ENCODE measurements around the gene C1D.
"Not testable (repeated sequence)": the region's sequence is repeated elsewhere in the genome, so short reads cannot be mapped to it uniquely, and the experiment has no call there.

C1D gene

DNA sequence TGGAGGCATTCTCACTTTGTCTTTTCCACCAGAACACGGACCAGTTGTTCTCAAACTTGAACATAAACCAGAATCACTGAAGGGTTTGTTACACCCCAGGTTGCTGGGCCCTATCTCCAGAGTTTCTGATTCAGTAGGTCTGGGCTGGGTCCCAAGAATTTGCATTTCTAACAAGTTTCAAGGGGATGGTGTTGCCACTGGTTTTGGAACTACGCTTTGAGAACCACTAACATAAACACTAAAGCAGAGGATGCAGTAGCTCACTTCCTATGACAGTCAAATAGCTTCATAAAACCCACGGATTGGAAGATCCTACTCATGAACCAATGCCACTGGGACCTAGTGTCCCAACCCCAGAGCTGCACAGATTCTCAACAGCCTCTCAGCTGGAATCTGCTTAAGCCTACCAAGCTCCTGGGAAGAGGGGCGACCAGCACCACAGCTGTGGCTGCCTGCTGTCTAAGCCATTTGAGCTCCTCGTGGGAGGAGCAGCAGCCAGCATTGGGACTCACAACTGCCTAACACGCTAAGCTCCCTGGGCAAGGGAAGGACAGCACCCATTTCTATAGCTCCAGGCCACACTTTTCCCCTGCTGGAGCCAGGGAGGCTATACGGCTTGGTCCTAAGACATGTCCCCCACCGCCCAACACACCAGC, 62.5 kb downstream of the C1D start:
- H3K27me3 Mint-ChIP-seq (ENCODE audit: low read depth) = peaks cover 5% of the 10 kb centered on the region

DNA sequence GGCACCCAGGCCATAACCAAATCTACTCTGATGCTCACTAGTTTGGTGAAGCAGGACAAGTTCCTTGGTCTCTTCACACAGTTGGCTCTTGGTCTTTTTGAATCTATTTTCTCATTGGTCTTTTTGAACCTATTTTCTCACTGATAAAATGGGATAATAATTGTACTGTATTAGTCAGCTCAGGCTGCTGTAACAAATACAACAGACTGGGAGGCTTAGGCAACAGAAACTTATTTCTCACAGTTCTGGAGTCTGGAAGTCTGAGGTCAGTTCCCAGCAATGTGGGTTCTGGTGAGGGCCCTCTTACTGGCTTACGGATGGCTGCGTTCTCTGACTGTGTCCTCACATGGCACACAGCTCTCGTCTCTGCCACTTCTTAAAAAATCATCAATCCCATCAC, 63.5 kb downstream of the C1D start:
- no peaks in the 10 kb centered on the region for H3K4me1 Mint-ChIP-seq (ENCODE audit: low read depth)
- no peak for DNase-seq (ENCODE audit: low spot score)
- H3K27me3 Mint-ChIP-seq (ENCODE audit: low read depth) = peaks cover 5% of the 10 kb centered on the region
- no peak overlapping the region for H3K4me3 Mint-ChIP-seq
- H3K9me3 Mint-ChIP-seq = no peaks in the 10 kb centered on the region
- no peak overlapping the region for H3K27ac Mint-ChIP-seq
- H3K36me3 Mint-ChIP-seq (ENCODE audit: low read depth) = no peaks in the 10 kb centered on the region

More for the DNA sequence above, 62.5 kb downstream of the C1D start:
- no peak for DNase-seq (ENCODE audit: low spot score)
- no peaks in the 10 kb centered on the region for H3K36me3 Mint-ChIP-seq (ENCODE audit: low read depth)
- H3K4me3 Mint-ChIP-seq = no peak overlapping the region
- H3K9me3 Mint-ChIP-seq = no peaks in the 10 kb centered on the region
- no peak overlapping the region for H3K27ac Mint-ChIP-seq
- no peaks in the 10 kb centered on the region for H3K4me1 Mint-ChIP-seq (ENCODE audit: low read depth)

DNA sequence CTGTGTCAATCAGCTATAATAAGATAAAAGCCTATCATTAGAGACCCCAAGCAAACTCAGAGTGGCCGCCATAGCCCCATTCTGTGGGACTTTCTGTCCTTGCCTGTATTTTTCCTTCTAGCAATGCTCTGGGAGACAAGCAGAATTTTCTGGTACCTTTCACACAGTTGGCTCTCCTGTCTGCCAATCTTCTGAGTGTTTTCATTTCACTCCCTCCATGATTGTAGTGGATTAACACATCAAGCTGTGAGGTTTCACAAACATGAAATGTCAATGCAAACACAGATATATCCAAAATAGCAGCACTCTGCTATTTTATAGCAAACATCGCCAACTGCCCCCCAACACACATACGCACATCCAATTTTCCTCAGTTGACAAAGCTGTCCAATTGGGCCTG, 64.9 kb downstream of the C1D start:
- Mint-ChIP-seq H3K4me1 (ENCODE audit: low read depth) (no peaks in the 10 kb centered on the region), H3K4me3 (no peak overlapping the region), H3K36me3 (ENCODE audit: low read depth) (no peaks in the 10 kb centered on the region), H3K9me3 (no peaks in the 10 kb centered on the region), H3K27me3 (ENCODE audit: low read depth) (peaks cover 3% of the 10 kb centered on the region), H3K27ac (no peak overlapping the region)
- no peak for DNase-seq (ENCODE audit: low spot score)

- H3K4me3 Mint-ChIP-seq = no peak overlapping the region
- no peaks in the 10 kb centered on the region for H3K9me3 Mint-ChIP-seq
- no peak for DNase-seq (ENCODE audit: low spot score)
- H3K27me3 Mint-ChIP-seq (ENCODE audit: low read depth) = peaks cover 3% of the 10 kb centered on the region
- H3K27ac Mint-ChIP-seq = no peak overlapping the region
- no peaks in the 10 kb centered on the region for H3K4me1 Mint-ChIP-seq (ENCODE audit: low read depth)
- no peaks in the 10 kb centered on the region for H3K36me3 Mint-ChIP-seq (ENCODE audit: low read depth)
These were observed 65.3 kb downstream of the C1D start for GRCh38 chr2:67997528-67997900.

- DNase-seq (ENCODE audit: low spot score) = no peak
- Mint-ChIP-seq H3K9me3 (no peaks in the 10 kb centered on the region), H3K4me3 (no peak overlapping the region)
These were observed 65.9 kb downstream of the C1D start for GRCh38 chr2:67996772-67997527.

DNA sequence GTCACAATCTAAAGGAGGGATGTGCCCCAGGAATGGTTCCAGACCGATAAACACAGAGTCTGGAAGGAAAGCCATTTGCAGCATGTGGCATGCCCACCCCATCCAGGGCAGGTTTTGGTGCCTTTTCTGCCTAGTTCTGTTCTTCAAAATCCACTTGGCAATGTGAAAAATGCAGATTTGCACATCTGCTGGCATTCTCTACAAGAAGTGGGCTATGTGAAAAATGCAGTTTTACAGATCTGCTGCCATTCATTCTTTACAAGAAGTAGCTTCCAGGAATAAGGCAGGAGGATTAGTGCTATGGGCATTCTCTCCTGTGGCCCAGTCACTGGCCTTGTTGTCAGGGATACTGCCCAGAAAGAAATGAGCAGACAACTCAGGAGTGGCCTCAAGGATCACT, 68.1 kb downstream of the C1D start:
- Mint-ChIP-seq H3K36me3 (ENCODE audit: low read depth) (no peaks in the 10 kb centered on the region), H3K27ac (no peak overlapping the region), H3K4me1 (ENCODE audit: low read depth) (no peaks in the 10 kb centered on the region), H3K4me3 (no peak overlapping the region), H3K9me3 (no peaks in the 10 kb centered on the region), H3K27me3 (ENCODE audit: low read depth) (no peaks in the 10 kb centered on the region)
- DNase-seq (ENCODE audit: low spot score) = no peak

More at GRCh38 chr2:67996772-67997527, 65.9 kb downstream of the C1D start:
- Mint-ChIP-seq H3K27ac (no peak overlapping the region), H3K27me3 (ENCODE audit: low read depth) (peaks cover 3% of the 10 kb centered on the region), H3K4me1 (ENCODE audit: low read depth) (no peaks in the 10 kb centered on the region), H3K36me3 (ENCODE audit: low read depth) (no peaks in the 10 kb centered on the region)

DNA sequence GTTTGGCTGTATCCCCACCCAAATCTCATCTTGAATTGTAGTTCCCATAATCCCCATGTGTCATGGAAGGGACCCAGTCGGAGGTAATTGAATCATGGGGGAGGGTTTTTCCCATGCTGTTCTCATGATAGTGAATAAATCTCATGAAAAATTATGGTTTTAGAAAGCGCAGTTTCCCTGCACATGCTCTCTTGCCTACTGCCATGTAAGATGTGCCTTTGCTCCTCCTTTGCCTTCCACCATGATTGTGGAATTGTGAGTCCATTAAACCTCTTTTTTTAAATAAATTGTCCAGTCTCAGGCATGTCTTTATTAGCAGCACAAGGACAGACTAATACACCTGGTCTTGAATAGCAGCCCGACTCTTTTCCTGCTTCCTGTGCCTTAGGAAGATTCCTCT, 68.7 kb downstream of the C1D start:
- not testable (repeated sequence) for H3K27me3 Mint-ChIP-seq (ENCODE audit: low read depth); H3K4me1 Mint-ChIP-seq (ENCODE audit: low read depth); H3K36me3 Mint-ChIP-seq (ENCODE audit: low read depth); H3K9me3 Mint-ChIP-seq; DNase-seq (ENCODE audit: low spot score); H3K4me3 Mint-ChIP-seq; H3K27ac Mint-ChIP-seq

DNA sequence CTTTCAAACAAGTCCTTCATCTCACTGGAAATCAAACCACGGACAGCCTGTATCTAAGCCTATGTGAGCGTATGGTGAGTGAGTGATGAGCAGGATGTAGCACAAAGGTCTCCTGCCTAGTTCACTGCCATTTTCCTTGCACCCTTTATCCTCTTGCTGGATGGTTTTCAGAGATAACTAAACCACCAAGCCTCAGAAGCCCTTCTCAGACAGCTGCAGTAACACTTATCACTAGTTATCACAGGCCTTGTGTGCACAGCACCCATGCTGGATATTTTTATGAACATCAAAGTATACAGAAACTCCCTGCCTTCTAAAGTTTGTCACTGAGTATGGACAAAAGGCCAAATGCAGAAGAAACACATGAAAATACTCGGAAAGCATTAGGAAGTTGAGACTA, 69.5 kb downstream of the C1D start:
- no peaks in the 10 kb centered on the region for H3K9me3 Mint-ChIP-seq
- no peak overlapping the region for H3K27ac Mint-ChIP-seq
- no peaks in the 10 kb centered on the region for H3K27me3 Mint-ChIP-seq (ENCODE audit: low read depth)
- H3K36me3 Mint-ChIP-seq (ENCODE audit: low read depth) = no peaks in the 10 kb centered on the region
- DNase-seq (ENCODE audit: low spot score) = no peak
- H3K4me1 Mint-ChIP-seq (ENCODE audit: low read depth) = no peaks in the 10 kb centered on the region
- H3K4me3 Mint-ChIP-seq = no peak overlapping the region

DNA sequence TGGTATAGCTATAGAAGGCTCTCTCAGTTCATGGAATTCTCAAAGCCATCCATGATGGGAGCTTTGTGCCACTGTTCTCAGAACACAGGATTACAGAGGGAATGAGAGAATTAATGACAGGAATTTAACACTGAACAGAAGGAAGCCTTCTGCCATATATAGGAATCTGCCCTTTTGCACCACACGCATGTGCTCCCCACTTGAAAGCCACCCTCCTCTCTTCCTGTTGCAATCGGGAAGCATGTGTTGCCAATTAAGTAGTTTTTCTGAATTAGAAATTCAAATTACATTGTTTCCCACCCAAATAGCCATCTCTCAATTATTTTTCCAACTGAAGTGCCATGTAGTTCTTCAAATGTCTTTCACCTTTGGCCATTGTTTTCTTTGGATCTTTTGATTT, 71.3 kb downstream of the C1D start:
- H3K4me3 Mint-ChIP-seq = no peak overlapping the region
- H3K4me1 Mint-ChIP-seq (ENCODE audit: low read depth) = no peaks in the 10 kb centered on the region
- no peaks in the 10 kb centered on the region for H3K27me3 Mint-ChIP-seq (ENCODE audit: low read depth)
- H3K9me3 Mint-ChIP-seq = no peaks in the 10 kb centered on the region
- H3K27ac Mint-ChIP-seq = no peak overlapping the region
- DNase-seq (ENCODE audit: low spot score) = no peak
- no peaks in the 10 kb centered on the region for H3K36me3 Mint-ChIP-seq (ENCODE audit: low read depth)

Measured in T-helper 2 cell treated with Interferon-gamma antibody and Interleukin-4, amounts not matched to agents 5 μg/mL and 100 μg/mL, for 36 hours (primary cell).